ENCODE measurements around the gene CITED1.

DNA sequence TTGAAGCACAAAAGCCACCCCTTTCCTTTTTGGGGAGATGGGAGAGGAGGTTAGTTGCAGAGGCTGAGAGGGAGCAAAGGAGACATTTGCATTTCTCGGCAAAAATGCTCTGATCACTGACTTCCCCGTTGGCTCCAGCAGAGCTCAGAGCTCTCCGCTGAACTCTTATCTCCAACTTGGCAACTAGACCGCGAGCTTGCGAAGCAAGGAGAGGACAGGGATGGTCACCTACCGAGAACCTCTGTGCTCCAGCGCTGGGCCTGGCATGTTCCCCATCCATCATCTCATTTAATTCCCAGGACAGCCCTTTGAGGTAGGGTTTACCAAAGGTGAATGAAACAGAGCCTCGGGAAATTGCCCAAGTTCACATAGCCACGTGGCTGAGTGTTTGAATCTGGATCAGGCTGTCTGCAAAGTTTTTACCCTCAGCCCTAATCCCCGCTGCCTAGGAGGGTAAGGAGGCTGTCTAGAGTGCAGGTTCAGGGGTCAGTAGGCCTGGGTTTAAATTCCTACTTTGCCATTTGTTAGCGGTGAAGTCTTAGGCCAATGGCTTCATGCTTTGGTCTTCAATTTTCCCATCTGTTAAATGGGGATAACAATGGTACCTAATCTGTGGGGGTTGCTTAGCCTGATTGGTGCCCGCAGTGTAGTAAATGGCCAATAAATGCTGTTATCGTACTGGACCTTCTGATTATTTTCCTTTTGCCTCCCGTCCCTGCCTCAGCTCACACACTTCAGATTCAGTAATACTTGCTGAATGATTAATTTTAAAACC is 3.8 kb upstream of the CITED1 start:
- TF ChIP-seq CTCF (IDR thresholded peaks at IDR 0.05; ENCODE audit: insufficient read depth, low read length, poor library complexity, severe bottlenecking) (no peak), EZH2phosphoT487 (conservative IDR thresholded peaks at IDR 0.05; ENCODE audit: low read length) (no peak)
